Stimulated activated memory B cell treated with anti-CD40 and anti-IgM and Interleukin-4, amounts not matched to agents 10 μg/mL and 1 μg/mL and 100 μg/mL, for 72 hours (primary cell): Measurements from ENCODE around the gene GAS2L2.
"Not testable (repeated sequence)": the region's sequence is repeated elsewhere in the genome, so short reads cannot be mapped to it uniquely, and the experiment has no call there.

Experiments
- ATAC-seq: fragments of 150-1000 bp; cut with Tn5 transposase; 2 replicates; pipeline ENCODE4 v1.10.0; 2021
- H3K27ac Mint-ChIP-seq: one replicate; pipeline ENCODE4 v1.8.0; 2022; ENCODE audit warnings: mild to moderate bottlenecking, mixed read lengths
- H3K27me3 Mint-ChIP-seq: one replicate; pipeline ENCODE4 v1.8.0; 2022; ENCODE audit warnings: mixed read lengths
- H3K36me3 Mint-ChIP-seq: one replicate; pipeline ENCODE4 v1.8.0; 2022; ENCODE audit warnings: mixed read lengths
- H3K4me1 Mint-ChIP-seq: one replicate; pipeline ENCODE4 v1.8.0; 2022; ENCODE audit warnings: mixed read lengths
- H3K4me3 Mint-ChIP-seq: one replicate; pipeline ENCODE4 v1.8.0; 2022; ENCODE audit warnings: mild to moderate bottlenecking, moderate library complexity, mixed read lengths
- H3K9me3 Mint-ChIP-seq: one replicate; pipeline ENCODE4 v1.8.0; 2022; ENCODE audit warnings: mixed read lengths

The GAS2L2 gene

GRCh38 chr17:35763767-35764122 lies 10.7 kb upstream of the GAS2L2 start:
- H3K27me3 Mint-ChIP-seq = no peaks in the 10 kb centered on the region

GRCh38 chr17:35761601-35762000 lies 8.6 kb upstream of the GAS2L2 start:
- H3K36me3 Mint-ChIP-seq = no peaks in the 10 kb centered on the region
- no peak overlapping the region for H3K27ac Mint-ChIP-seq
- H3K4me1 Mint-ChIP-seq = peaks cover 9% of the 10 kb centered on the region
- no peak for ATAC-seq
- H3K27me3 Mint-ChIP-seq = no peaks in the 10 kb centered on the region
- H3K9me3 Mint-ChIP-seq = no peaks in the 10 kb centered on the region
- H3K4me3 Mint-ChIP-seq = no peak overlapping the region

More at GRCh38 chr17:35763767-35764122, 10.7 kb upstream of the GAS2L2 start:
- peak overlapping the region; percentile 94 for H3K4me3 Mint-ChIP-seq
- peaks cover 9% of the 10 kb centered on the region for H3K4me1 Mint-ChIP-seq
- no peak for ATAC-seq
- no peaks in the 10 kb centered on the region for H3K36me3 Mint-ChIP-seq
- no peaks in the 10 kb centered on the region for H3K9me3 Mint-ChIP-seq
- H3K27ac Mint-ChIP-seq = no peak overlapping the region

GRCh38 chr17:35760587-35760986 lies 7.5 kb upstream of the GAS2L2 start, which contains the start of gene C17orf50:
C17orf50 (plus strand) TSS chr17:35760887; CDS start chr17:35760942, 55 bp downstream.
- Mint-ChIP-seq H3K4me3 (no peak within 1 kb of the TSS), H3K36me3 (no peaks in the 10 kb centered on the region), H3K27me3 (no peaks in the 10 kb centered on the region), H3K9me3 (no peaks in the 10 kb centered on the region), H3K27ac (no peak within 1 kb of the TSS), H3K4me1 (peaks cover 16% of the 10 kb centered on the region)
- ATAC-seq = no peak

DNA sequence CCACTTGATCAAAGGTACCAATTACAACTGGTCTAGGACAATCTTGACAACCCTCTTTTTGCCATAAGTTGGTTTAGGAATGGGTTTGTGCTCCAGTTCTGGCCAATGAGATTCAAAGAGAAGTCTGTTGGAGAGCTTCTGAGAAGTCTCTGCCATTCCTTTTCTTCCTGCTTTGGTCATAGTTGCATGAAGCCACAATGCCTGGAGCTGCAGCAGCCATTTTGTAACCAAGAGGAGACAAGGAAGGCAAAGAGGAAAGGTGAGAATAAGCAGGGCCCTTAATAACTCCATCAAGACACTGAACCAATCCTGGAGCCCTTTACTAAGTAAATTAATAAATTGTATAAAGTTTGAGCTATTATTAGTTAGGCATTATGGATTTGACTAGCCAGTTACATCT lies 4.2 kb upstream of the GAS2L2 start:
- Mint-ChIP-seq H3K27me3 (peaks cover 15% of the 10 kb centered on the region), H3K4me1 (peaks cover 7% of the 10 kb centered on the region), H3K9me3 (no peaks in the 10 kb centered on the region), H3K36me3 (no peaks in the 10 kb centered on the region), H3K27ac (no peak overlapping the region), H3K4me3 (no peak overlapping the region)
- no peak for ATAC-seq

DNA sequence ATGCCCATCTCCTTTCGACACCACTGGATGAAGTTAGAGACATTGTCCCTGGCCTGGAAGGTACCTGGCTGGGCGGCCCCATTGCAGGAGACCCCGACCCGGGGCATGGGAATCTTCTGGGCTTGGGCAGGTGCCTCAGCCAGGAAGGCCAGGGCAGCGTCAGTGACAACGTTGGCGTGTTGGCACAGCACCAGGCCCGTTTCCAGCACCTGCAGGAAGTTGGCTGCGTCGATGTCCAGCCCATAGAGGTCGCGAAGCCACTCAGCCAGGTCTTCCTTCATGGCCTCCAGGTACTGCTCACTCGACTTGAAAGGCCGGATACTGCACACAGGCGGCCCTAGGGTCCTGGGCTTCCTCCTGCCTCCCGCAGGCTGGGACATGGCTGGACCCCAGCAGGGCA lies 568 bp downstream of the GAS2L2 start:
- Mint-ChIP-seq H3K9me3 (no peaks in the 10 kb centered on the region), H3K4me3 (no peak overlapping the region), H3K4me1 (peaks cover 26% of the 10 kb centered on the region), H3K36me3 (no peaks in the 10 kb centered on the region), H3K27ac (no peak overlapping the region), H3K27me3 (peaks cover 62% of the 10 kb centered on the region)
- no peak for ATAC-seq

GRCh38 chr17:35751541-35751940 lies 1.5 kb downstream of the GAS2L2 start:
- peaks cover 71% of the 10 kb centered on the region for H3K27me3 Mint-ChIP-seq
- not testable (repeated sequence) for H3K36me3 Mint-ChIP-seq, H3K9me3 Mint-ChIP-seq, ATAC-seq, H3K4me3 Mint-ChIP-seq, H3K27ac Mint-ChIP-seq
- peaks cover 31% of the 10 kb centered on the region for H3K4me1 Mint-ChIP-seq

GRCh38 chr17:35750526-35751395 lies 2.3 kb downstream of the GAS2L2 start:
- no peaks in the 10 kb centered on the region for H3K9me3 Mint-ChIP-seq
- no peak overlapping the region for H3K4me3 Mint-ChIP-seq
- no peak overlapping the region for H3K27ac Mint-ChIP-seq
- H3K36me3 Mint-ChIP-seq = no peaks in the 10 kb centered on the region
- peaks cover 24% of the 10 kb centered on the region for H3K4me1 Mint-ChIP-seq
- H3K27me3 Mint-ChIP-seq = peaks cover 71% of the 10 kb centered on the region
- ATAC-seq = no peak

- peaks cover 24% of the 10 kb centered on the region for H3K4me1 Mint-ChIP-seq
- no peak overlapping the region for H3K4me3 Mint-ChIP-seq
- no peaks in the 10 kb centered on the region for H3K36me3 Mint-ChIP-seq
- no peaks in the 10 kb centered on the region for H3K9me3 Mint-ChIP-seq
- peaks cover 72% of the 10 kb centered on the region for H3K27me3 Mint-ChIP-seq
- H3K27ac Mint-ChIP-seq = no peak overlapping the region
- no peak for ATAC-seq
Measured at GRCh38 chr17:35749560-35750412, 3.3 kb downstream of the GAS2L2 start.

DNA sequence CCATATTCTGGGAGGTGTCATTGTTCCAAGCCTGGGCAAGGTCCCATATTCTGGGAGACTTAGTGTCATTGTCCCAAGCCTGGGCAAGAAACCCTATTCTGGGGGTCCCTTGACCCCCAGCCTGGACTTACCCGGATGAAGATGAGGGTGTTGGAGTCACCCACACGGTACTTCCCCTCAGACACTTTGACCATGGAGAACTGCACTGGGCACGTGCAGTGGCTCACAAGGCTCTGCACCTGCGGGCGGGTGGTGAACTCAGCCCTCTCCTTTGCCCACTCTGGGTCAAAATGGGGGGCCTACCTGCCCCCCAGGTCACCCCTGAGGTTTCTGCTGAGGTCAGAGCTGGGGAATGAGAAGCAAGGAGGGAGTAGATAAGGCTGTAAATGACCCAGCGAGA lies 4.1 kb downstream of the GAS2L2 start:
- H3K27me3 Mint-ChIP-seq = peaks cover 80% of the 10 kb centered on the region

GRCh38 chr17:35748341-35748841 lies 4.6 kb downstream of the GAS2L2 start:
- no peak overlapping the region for H3K27ac Mint-ChIP-seq
- H3K9me3 Mint-ChIP-seq = no peaks in the 10 kb centered on the region
- ATAC-seq = no peak
- H3K4me3 Mint-ChIP-seq = no peak overlapping the region
- peaks cover 24% of the 10 kb centered on the region for H3K4me1 Mint-ChIP-seq
- H3K36me3 Mint-ChIP-seq = no peaks in the 10 kb centered on the region
- peaks cover 83% of the 10 kb centered on the region for H3K27me3 Mint-ChIP-seq

More for the DNA sequence above, 4.1 kb downstream of the GAS2L2 start:
- Mint-ChIP-seq H3K27ac (no peak overlapping the region), H3K4me1 (peaks cover 24% of the 10 kb centered on the region), H3K36me3 (no peaks in the 10 kb centered on the region), H3K4me3 (no peak overlapping the region), H3K9me3 (no peaks in the 10 kb centered on the region)
- ATAC-seq = no peak

- H3K9me3 Mint-ChIP-seq = no peaks in the 10 kb centered on the region
- H3K36me3 Mint-ChIP-seq = no peaks in the 10 kb centered on the region
- peaks cover 83% of the 10 kb centered on the region for H3K27me3 Mint-ChIP-seq
- no peak overlapping the region for H3K4me3 Mint-ChIP-seq
- H3K27ac Mint-ChIP-seq = no peak overlapping the region
- peak; percentile 80 for ATAC-seq
- H3K4me1 Mint-ChIP-seq = peaks cover 24% of the 10 kb centered on the region
Measured at GRCh38 chr17:35747540-35748017, 5.5 kb downstream of the GAS2L2 start.

DNA sequence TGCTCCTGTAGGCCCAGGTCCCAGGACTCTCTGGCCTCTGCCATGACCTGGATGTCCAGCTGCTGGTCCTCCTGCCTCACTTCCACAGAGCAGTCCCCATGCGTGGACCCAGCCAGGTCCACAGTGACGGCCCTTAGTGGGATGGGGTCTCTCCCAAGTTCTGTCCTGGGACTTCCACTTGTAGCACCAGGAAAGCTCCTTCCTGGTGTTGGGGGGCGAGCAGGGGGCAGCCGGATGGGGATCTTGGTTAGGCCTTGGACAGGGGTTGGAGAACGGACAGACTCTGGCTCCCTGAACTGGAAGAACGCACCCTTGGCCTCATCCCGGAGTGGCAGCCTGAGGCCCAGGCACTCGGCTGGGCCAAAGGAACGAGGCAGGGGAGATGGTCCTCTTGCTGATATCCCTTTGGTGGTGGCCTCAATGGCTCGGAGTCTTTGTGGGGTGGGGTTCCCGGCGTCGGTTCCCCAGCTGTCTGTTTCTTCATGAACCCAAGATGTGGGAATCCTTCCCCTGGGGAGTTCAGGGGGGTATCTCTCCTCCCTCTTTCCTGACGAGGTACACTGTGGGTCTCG lies 7.2 kb downstream of the GAS2L2 start:
- Mint-ChIP-seq H3K36me3 (no peaks in the 10 kb centered on the region), H3K27me3 (peaks cover 83% of the 10 kb centered on the region), H3K27ac (no peak overlapping the region), H3K4me3 (no peak overlapping the region), H3K4me1 (peaks cover 33% of the 10 kb centered on the region), H3K9me3 (no peaks in the 10 kb centered on the region)
- no peak for ATAC-seq

GRCh38 chr17:35745246-35745645 lies 7.8 kb downstream of the GAS2L2 start:
- Mint-ChIP-seq H3K4me3 (no peak overlapping the region), H3K4me1 (peaks cover 32% of the 10 kb centered on the region), H3K36me3 (no peaks in the 10 kb centered on the region), H3K27ac (no peak overlapping the region), H3K9me3 (no peaks in the 10 kb centered on the region), H3K27me3 (peaks cover 83% of the 10 kb centered on the region)
- ATAC-seq = no peak

DNA sequence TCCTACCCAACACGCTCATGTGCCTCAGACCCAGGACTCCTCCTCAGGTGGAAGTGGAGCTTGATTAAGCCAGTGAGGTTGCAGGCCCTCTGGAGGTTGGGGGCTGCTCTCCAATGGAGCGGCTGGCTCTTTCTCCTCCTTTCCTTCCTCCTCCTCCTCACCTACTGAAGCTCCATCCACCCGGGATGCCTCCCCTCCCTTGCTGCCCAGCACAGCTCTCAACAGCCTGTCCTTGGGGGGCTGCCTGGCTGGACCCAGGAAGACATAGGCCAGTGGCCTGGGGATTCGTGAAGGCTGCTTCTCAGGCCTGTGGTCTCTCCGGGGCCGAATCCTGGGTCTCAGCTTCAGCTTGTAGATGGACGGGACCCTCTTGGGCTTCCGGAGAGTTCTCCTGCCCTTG lies 8.2 kb downstream of the GAS2L2 start:
- no peak for ATAC-seq
- no peaks in the 10 kb centered on the region for H3K36me3 Mint-ChIP-seq
- peaks cover 83% of the 10 kb centered on the region for H3K27me3 Mint-ChIP-seq
- no peaks in the 10 kb centered on the region for H3K9me3 Mint-ChIP-seq
- peaks cover 28% of the 10 kb centered on the region for H3K4me1 Mint-ChIP-seq
- H3K27ac Mint-ChIP-seq = no peak overlapping the region
- no peak overlapping the region for H3K4me3 Mint-ChIP-seq
